OCI-LY1 (cell line): ENCODE results near the gene ZC3H18.

Experiments used
- H2AFZ ChIP-seq: fragments of 200-600 bp; sonication (generic), shearing (Covaris generic); 2 replicates; pipeline ENCODE4 v1.6.0; 2014; ENCODE audit warnings: antibody characterized with exemption, mild to moderate bottlenecking, low read length
- H3F3A ChIP-seq: fragments of 200-600 bp; sonication (generic), shearing (Covaris generic); 2 replicates; pipeline ENCODE4 v1.6.0; 2014; ENCODE audit warnings: mild to moderate bottlenecking, antibody characterized with exemption, low read length, moderate library complexity; ENCODE audit not compliant: insufficient read depth
- H3K27ac ChIP-seq: fragments of 200-600 bp; sonication (generic); 2 replicates; pipeline ENCODE4 v1.5.1; 2014; ENCODE audit warnings: low read length, mixed run types, mild to moderate bottlenecking, low read depth; ENCODE audit not compliant: poor library complexity, severe bottlenecking
- H3K27me3 ChIP-seq: fragments of 200-600 bp; sonication (generic); 2 replicates; pipeline ENCODE4 v1.6.0; 2014; ENCODE audit warnings: antibody characterized with exemption, mild to moderate bottlenecking, low read length, moderate library complexity; ENCODE audit not compliant: insufficient read depth
- H3K36me3 ChIP-seq: fragments of 200-600 bp; sonication (generic); 2 replicates; pipeline ENCODE4 v1.6.1; 2014; ENCODE audit warnings: mild to moderate bottlenecking, antibody characterized with exemption, low read length, moderate library complexity, mixed read lengths; ENCODE audit not compliant: insufficient read depth
- H3K4me1 ChIP-seq: fragments of 200-600 bp; sonication (generic); 2 replicates; pipeline ENCODE4 v1.5.1; 2014; ENCODE audit warnings: mild to moderate bottlenecking, low read length, moderate library complexity; ENCODE audit not compliant: insufficient read depth, severe bottlenecking
- H3K4me2 ChIP-seq: fragments of 200-600 bp; sonication (generic), shearing (Covaris generic); 2 replicates; pipeline ENCODE4 v1.6.1; 2014; ENCODE audit warnings: low read length
- H3K4me3 ChIP-seq: fragments of 200-600 bp; sonication (generic); 2 replicates; pipeline ENCODE4 v1.5.1; 2014; ENCODE audit warnings: low read length, low read depth, mild to moderate bottlenecking, mixed read lengths; ENCODE audit not compliant: poor library complexity, severe bottlenecking
- H3K79me2 ChIP-seq: fragments of 200-600 bp; shearing (Covaris generic); 2 replicates; pipeline ENCODE4 v1.6.1; 2016; ENCODE audit warnings: mixed run types, low read length, mixed read lengths; ENCODE audit not compliant: insufficient read depth
- H3K9ac ChIP-seq: fragments of 200-600 bp; sonication (generic), shearing (Covaris generic); 2 replicates; pipeline ENCODE4 v1.6.1; 2014; ENCODE audit warnings: mild to moderate bottlenecking, low read length, mixed read lengths
- H3K9me2 ChIP-seq: fragments of 200-600 bp; sonication (generic), shearing (Covaris generic); 2 replicates; pipeline ENCODE4 v1.6.1; 2014; ENCODE audit warnings: low read depth, mild to moderate bottlenecking, low read length, mixed read lengths
- H3K9me3 ChIP-seq: fragments of 200-600 bp; shearing (Covaris generic); 2 replicates; pipeline ENCODE4 v1.6.1; 2014; ENCODE audit warnings: low read length, mixed read lengths
- H4K20me1 ChIP-seq: fragments of 200-600 bp; sonication (generic), shearing (Covaris generic); 2 replicates; pipeline ENCODE4 v1.6.0; 2016; ENCODE audit warnings: mild to moderate bottlenecking, low read length; ENCODE audit not compliant: insufficient read depth
- CTCF ChIP-seq: fragments of 200-600 bp; sonication (generic), shearing (Covaris generic); IDR thresholded peaks from 2 replicates; pipeline ENCODE4 v1.5.1; 2017; ENCODE audit warnings: mild to moderate bottlenecking, antibody characterized with exemption, low read length, moderate library complexity, mixed read lengths
- EZH2 ChIP-seq: fragments of 200-600 bp; sonication (generic), shearing (Covaris generic); IDR thresholded peaks from 2 replicates; pipeline ENCODE4 v1.8.0; 2017; ENCODE audit warnings: borderline replicate concordance, mixed run types, mild to moderate bottlenecking, antibody characterized with exemption, low read length, moderate library complexity, mixed read lengths

The ZC3H18 gene

DNA sequence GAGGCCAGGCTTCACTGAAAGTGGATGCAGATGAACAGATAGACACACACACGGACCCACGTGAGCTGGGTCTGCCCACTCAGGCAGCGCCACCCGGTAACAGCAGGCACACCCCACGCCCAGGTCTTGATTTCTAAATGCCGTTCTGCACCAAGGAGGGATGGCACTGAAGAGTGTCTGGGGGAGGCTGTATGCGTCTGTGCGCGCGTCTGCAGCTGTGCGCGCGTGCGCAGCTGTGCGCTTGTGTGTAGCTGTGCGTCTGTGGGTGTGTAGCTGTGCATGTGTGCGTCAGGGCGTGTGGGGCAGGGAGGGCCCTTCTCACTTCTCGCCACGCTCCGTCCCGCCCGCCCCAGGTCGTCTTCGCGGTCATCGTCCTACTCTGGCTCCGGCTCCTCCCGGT, 52.7 kb downstream of the ZC3H18 start:
- no peaks in the 10 kb centered on the region for H4K20me1 ChIP-seq
- no peaks in the 10 kb centered on the region for H3K9me3 ChIP-seq
- no peak overlapping the region for H3K4me3 ChIP-seq
- H3K4me2 ChIP-seq: no peak overlapping the region
- no peak overlapping the region for H3K9ac ChIP-seq
- H3K27me3 ChIP-seq: no peaks in the 10 kb centered on the region
- no peaks in the 10 kb centered on the region for H3F3A ChIP-seq
- no peak overlapping the region for H3K27ac ChIP-seq
- peaks cover 67% of the 10 kb centered on the region for H3K36me3 ChIP-seq
- H3K79me2 ChIP-seq: no peaks in the 10 kb centered on the region
- H3K9me2 ChIP-seq: no peaks in the 10 kb centered on the region
- TF ChIP-seq EZH2 (no peak), CTCF (no peak)
- H3K4me1 ChIP-seq: no peaks in the 10 kb centered on the region
- no peak overlapping the region for H2AFZ ChIP-seq

DNA sequence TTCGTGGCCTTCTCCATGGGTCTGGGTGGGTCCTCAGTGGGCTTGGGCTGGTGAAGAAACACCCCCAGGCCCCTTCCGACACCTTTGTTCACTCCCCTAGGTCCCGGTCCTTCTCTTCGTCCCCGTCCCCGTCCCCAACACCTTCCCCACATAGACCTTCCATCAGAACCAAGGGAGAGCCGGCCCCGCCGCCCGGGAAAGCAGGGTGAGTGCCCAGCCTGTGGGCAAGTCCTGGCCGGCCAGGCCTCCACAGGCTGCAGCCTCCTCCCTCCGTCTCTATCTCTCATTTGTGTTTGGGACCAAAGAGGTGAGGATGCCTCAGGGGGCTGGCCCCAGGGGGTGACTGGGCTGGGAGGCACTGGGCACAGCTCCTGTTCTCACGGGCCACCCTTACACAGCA, 53.7 kb downstream of the ZC3H18 start:
- no peaks in the 10 kb centered on the region for H3K79me2 ChIP-seq

DNA sequence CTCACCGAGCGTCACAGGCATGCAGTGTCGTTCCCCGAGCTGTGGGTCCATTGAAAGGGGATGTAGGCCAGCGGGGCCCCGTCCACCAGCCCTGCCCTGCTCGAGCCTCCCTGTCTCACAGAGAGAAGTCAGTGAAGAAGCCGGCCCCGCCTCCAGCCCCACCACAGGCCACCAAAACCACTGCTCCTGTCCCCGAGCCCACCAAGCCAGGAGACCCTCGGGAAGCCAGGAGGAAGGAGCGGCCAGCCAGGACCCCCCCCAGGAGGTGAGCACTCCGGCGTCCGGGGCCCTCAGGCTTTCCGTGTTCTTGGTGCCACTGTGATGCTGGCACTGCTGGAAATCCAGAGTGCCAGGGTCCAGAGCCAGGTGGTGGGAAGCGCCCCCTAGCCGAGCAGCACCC, 54.3 kb downstream of the ZC3H18 start:
- H4K20me1 ChIP-seq: no peaks in the 10 kb centered on the region
- no peaks in the 10 kb centered on the region for H3K27me3 ChIP-seq
- H3K4me3 ChIP-seq: no peak overlapping the region
- no peak overlapping the region for H2AFZ ChIP-seq
- no peak for TF ChIP-seq CTCF
- TF ChIP-seq EZH2: no peak
- H3K9me3 ChIP-seq: no peaks in the 10 kb centered on the region
- no peaks in the 10 kb centered on the region for H3K79me2 ChIP-seq
- no peak overlapping the region for H3K9ac ChIP-seq
- no peaks in the 10 kb centered on the region for H3F3A ChIP-seq
- no peaks in the 10 kb centered on the region for H3K9me2 ChIP-seq
- no peak overlapping the region for H3K27ac ChIP-seq
- H3K36me3 ChIP-seq: peaks cover 75% of the 10 kb centered on the region
- H3K4me2 ChIP-seq: no peak overlapping the region
- no peaks in the 10 kb centered on the region for H3K4me1 ChIP-seq

More for the DNA sequence above, 53.7 kb downstream of the ZC3H18 start:
- Histone ChIP-seq H3K4me3 (no peak overlapping the region), H3K27ac (no peak overlapping the region), H3K4me2 (no peak overlapping the region), H3K27me3 (no peaks in the 10 kb centered on the region), H3K9ac (no peak overlapping the region), H3K36me3 (peaks cover 76% of the 10 kb centered on the region), H2AFZ (no peak overlapping the region), H3K9me3 (no peaks in the 10 kb centered on the region), H3K9me2 (no peaks in the 10 kb centered on the region), H4K20me1 (no peaks in the 10 kb centered on the region), H3F3A (no peaks in the 10 kb centered on the region), H3K4me1 (no peaks in the 10 kb centered on the region)
- no peak for TF ChIP-seq EZH2
- TF ChIP-seq CTCF: no peak
